ENCODE results near the gene FOXN4.

DNA sequence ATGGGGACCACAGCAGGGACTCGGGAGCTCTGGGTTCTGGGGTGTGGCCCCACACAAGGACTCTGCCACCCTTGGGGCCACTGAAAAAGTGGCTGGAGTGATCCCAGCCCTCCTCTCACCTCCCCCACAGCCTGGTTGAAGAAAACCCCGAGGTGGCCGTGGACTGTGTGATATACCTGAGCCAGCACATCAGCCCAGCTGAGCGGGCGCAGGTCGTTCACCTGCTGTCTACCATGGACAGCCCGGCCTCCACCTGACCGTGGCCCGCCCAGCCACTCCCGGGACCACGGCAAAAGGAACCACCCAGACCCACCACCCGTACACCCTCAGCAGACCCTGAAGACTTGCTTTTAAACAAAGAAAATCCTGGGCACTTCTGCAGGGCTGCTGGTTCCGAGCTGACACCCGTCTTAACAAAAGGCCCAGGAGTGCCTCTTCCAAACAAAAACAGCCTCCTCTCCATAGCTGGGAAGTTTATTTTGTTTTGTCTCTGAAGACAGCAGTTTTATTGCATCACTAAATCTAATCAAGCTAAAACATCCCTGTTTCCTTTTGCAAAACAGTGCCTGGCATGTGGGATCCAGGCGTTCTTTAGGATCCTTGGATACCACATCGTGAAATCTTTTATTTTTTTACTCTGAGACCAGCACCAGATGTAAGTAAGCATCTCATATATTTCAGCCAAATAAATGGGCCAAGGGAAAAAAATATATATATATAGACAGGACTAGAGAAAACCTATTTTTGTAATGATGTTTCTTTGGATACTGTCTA, 42.8 kb downstream of the FOXN4 start:
- TF ChIP-seq, protein P1, sequence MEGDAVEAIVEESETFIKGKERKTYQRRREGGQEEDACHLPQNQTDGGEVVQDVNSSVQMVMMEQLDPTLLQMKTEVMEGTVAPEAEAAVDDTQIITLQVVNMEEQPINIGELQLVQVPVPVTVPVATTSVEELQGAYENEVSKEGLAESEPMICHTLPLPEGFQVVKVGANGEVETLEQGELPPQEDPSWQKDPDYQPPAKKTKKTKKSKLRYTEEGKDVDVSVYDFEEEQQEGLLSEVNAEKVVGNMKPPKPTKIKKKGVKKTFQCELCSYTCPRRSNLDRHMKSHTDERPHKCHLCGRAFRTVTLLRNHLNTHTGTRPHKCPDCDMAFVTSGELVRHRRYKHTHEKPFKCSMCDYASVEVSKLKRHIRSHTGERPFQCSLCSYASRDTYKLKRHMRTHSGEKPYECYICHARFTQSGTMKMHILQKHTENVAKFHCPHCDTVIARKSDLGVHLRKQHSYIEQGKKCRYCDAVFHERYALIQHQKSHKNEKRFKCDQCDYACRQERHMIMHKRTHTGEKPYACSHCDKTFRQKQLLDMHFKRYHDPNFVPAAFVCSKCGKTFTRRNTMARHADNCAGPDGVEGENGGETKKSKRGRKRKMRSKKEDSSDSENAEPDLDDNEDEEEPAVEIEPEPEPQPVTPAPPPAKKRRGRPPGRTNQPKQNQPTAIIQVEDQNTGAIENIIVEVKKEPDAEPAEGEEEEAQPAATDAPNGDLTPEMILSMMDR (IDR thresholded peaks at IDR 0.05): no peak
- TF ChIP-seq POLR2A (IDR thresholded peaks at IDR 0.05): no peak
